GM23338 (cell line): Measurements from ENCODE around the gene ARF6. TPM values are rescaled to one million over a fixed set of nuclear protein-coding genes. Genes with fewer than 3 reads are reported as not detected.

Source experiments
- ATAC-seq: fragments of 200-7000 bp; cut with Tn5 transposase; 3 replicates; pipeline ENCODE4 v1.9.1; 2020
- DNase-seq: peaks from one replicate; pipeline ENCODE4 v3.0.0-alpha.2; 2015; ENCODE audit warnings: low spot score
- H2AFZ ChIP-seq: fragments of 200-600 bp; sonication (generic); 2 replicates; pipeline ENCODE4 v1.8.0; 2016; ENCODE audit warnings: antibody characterized with exemption, mild to moderate bottlenecking, moderate library complexity
- H3F3A ChIP-seq: fragments of 200-600 bp; sonication (generic); replicated peaks from 2 replicates; pipeline ENCODE4 v1.8.0; 2017; ENCODE audit warnings: antibody characterized with exemption, mixed run types, low read depth
- H3K27ac ChIP-seq: fragments of 200-600 bp; sonication (generic); 2 replicates; pipeline ENCODE4 v1.6.1; 2016; ENCODE audit warnings: low read depth
- H3K27me3 ChIP-seq: fragments of 200-600 bp; sonication (generic); 2 replicates; pipeline ENCODE4 v1.8.0; 2016; ENCODE audit warnings: mild to moderate bottlenecking, mixed run types, moderate library complexity; ENCODE audit not compliant: insufficient read depth
- H3K36me3 ChIP-seq: fragments of 200-600 bp; sonication (generic); 2 replicates; pipeline ENCODE4 v1.8.0; 2016; ENCODE audit warnings: mild to moderate bottlenecking; ENCODE audit not compliant: insufficient read depth
- H3K4me1 ChIP-seq: fragments of 200-600 bp; sonication (generic); 2 replicates; pipeline ENCODE4 v1.8.0; 2016; ENCODE audit warnings: mild to moderate bottlenecking, moderate library complexity; ENCODE audit not compliant: insufficient read depth
- H3K4me2 ChIP-seq: fragments of 200-600 bp; sonication (generic); 2 replicates; pipeline ENCODE4 v1.7.1; 2017; ENCODE audit warnings: mixed run types
- H3K4me3 ChIP-seq: fragments of 200-600 bp; sonication (generic); 2 replicates; pipeline ENCODE4 v1.6.1; 2016; ENCODE audit warnings: mixed run types
- H3K79me2 ChIP-seq: fragments of 200-600 bp; sonication (generic); replicated peaks from 2 replicates; pipeline ENCODE4 v1.8.0; 2017; ENCODE audit warnings: mild to moderate bottlenecking; ENCODE audit not compliant: insufficient read depth
- H3K9me2 ChIP-seq: fragments of 200-600 bp; sonication (generic); 2 replicates; pipeline ENCODE4 v1.8.0; 2017; ENCODE audit not compliant: insufficient read depth
- H4K20me1 ChIP-seq: fragments of 200-600 bp; sonication (generic); replicated peaks from 2 replicates; pipeline ENCODE4 v1.8.0; 2017; ENCODE audit warnings: mild to moderate bottlenecking; ENCODE audit not compliant: insufficient read depth
- H3K27ac Mint-ChIP-seq: 2 replicates; pipeline ENCODE4 v1.8.0; 2020; ENCODE audit warnings: inconsistent platforms, mild to moderate bottlenecking, moderate library complexity, mixed read lengths
- H3K27me3 Mint-ChIP-seq: 3 replicates; pipeline ENCODE4 v1.8.0; 2022; ENCODE audit warnings: low read depth, mild to moderate bottlenecking, moderate library complexity, mixed read lengths, inconsistent platforms; ENCODE audit not compliant: insufficient read depth, poor library complexity
- H3K36me3 Mint-ChIP-seq: 3 replicates; pipeline ENCODE4 v1.8.0; 2021; ENCODE audit warnings: low read depth, mild to moderate bottlenecking, inconsistent platforms, moderate library complexity, mixed read lengths
- H3K4me1 Mint-ChIP-seq: 3 replicates; pipeline ENCODE4 v1.8.0; 2020; ENCODE audit warnings: mild to moderate bottlenecking, inconsistent platforms, mixed read lengths
- H3K4me3 Mint-ChIP-seq: 3 replicates; pipeline ENCODE4 v1.8.0; 2021; ENCODE audit warnings: moderate library complexity, mild to moderate bottlenecking, inconsistent platforms, mixed read lengths
- H3K9me3 Mint-ChIP-seq: 3 replicates; pipeline ENCODE4 v1.8.0; 2020; ENCODE audit warnings: moderate library complexity, mild to moderate bottlenecking, inconsistent platforms, mixed read lengths
- CREB1 ChIP-seq: fragments of 250-450 bp; sonication (Bioruptor Pico); IDR thresholded peaks from 2 replicates; pipeline ENCODE4 v1.5.0; 2020; ENCODE audit warnings: low read depth, mild to moderate bottlenecking, moderate library complexity
- JUNB ChIP-seq: IDR thresholded peaks from one replicate; pipeline ENCODE4 v1.6.1; 2016; ENCODE audit warnings: antibody characterized with exemption; ENCODE audit not compliant: unreplicated experiment
- POLR2AphosphoS5 ChIP-seq: IDR thresholded peaks from 2 replicates; pipeline ENCODE4 v1.6.1; 2016; ENCODE audit warnings: antibody characterized with exemption, low read depth
- STAT1 ChIP-seq: IDR thresholded peaks from one replicate; pipeline ENCODE4 v1.6.1; 2016; ENCODE audit warnings: antibody characterized with exemption; ENCODE audit not compliant: unreplicated experiment
- ZNF114 ChIP-seq: fragments of 250-450 bp; sonication (Bioruptor Pico); IDR thresholded peaks from 2 replicates; pipeline ENCODE4 v1.5.0; 2020; ENCODE audit warnings: mild to moderate bottlenecking, moderate library complexity
- polyA plus RNA-seq: library from polyadenylated mRNA; unstranded; fragments of >200 nt; fragmentation: Nextera tagmentation; extraction: Ambion mirVana; gene quantifications from 2 replicates; pipeline ENCODE4 v1.2.1, GENCODE V29; 2016
- total RNA-seq: library from RNA; depleted of rRNA; stranded (reverse); fragments of >200 nt; shearing (Covaris generic); gene quantifications from 2 replicates; pipeline ENCODE4 v1.2.3, GENCODE V29; 2014
- TF ChIP-seq, protein P1 (sequence below): fragments of 250-450 bp; sonication (Bioruptor Pico); IDR thresholded peaks from 2 replicates; pipeline ENCODE4 v1.5.0; 2020; ENCODE audit warnings: mild to moderate bottlenecking, moderate library complexity
- TF ChIP-seq, protein P2 (sequence below), 2 experiments: fragments of 200-600 bp in 1 of 2; sonication (generic) in 1 of 2; conservative IDR thresholded peaks; 2 replicates each; pipeline versions ENCODE4 v1.5.1 to v1.6.1; 2016 to 2017; ENCODE audit warnings: antibody characterized with exemption in 2 of 2, low read depth in 2 of 2, mild to moderate bottlenecking in 2 of 2, moderate library complexity in 1 of 2
- TF ChIP-seq, protein P3 (sequence below): IDR thresholded peaks from 2 replicates; pipeline ENCODE4 v1.6.1; 2016; ENCODE audit warnings: antibody characterized with exemption
- TF ChIP-seq, protein P4 (sequence below): IDR thresholded peaks from one replicate; pipeline ENCODE4 v1.6.1; 2018; ENCODE audit warnings: antibody characterized with exemption; ENCODE audit not compliant: unreplicated experiment

The ARF6 gene
- total and polyA plus RNA-seq, 2 experiments from 2014 or later = 47.8 to 73.1 TPM

DNA sequence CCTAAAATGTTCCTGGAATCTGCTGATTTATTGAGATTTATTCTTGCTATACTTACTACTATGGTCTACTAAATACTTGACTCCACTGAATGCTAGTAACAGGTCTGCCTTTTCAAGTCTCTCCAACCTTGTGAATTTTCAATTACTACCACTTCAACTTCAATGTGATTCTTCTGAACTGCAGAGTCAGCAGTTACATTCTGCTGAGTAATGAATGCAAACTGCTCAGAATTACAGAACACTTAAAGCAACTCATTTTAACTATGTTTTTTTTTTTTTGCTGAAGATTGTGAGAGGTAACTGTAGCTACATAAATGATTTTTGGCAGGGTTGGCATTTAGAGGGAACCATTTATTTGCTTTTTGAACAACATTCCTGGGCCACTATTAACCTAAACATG is 41.8 kb downstream of the ARF6 start:
- no peak overlapping the region for H3K4me3 Mint-ChIP-seq
- DNase-seq (no peak), ATAC-seq (no peak)
- no peak for TF ChIP-seq JUNB
- TF ChIP-seq, protein P1, sequence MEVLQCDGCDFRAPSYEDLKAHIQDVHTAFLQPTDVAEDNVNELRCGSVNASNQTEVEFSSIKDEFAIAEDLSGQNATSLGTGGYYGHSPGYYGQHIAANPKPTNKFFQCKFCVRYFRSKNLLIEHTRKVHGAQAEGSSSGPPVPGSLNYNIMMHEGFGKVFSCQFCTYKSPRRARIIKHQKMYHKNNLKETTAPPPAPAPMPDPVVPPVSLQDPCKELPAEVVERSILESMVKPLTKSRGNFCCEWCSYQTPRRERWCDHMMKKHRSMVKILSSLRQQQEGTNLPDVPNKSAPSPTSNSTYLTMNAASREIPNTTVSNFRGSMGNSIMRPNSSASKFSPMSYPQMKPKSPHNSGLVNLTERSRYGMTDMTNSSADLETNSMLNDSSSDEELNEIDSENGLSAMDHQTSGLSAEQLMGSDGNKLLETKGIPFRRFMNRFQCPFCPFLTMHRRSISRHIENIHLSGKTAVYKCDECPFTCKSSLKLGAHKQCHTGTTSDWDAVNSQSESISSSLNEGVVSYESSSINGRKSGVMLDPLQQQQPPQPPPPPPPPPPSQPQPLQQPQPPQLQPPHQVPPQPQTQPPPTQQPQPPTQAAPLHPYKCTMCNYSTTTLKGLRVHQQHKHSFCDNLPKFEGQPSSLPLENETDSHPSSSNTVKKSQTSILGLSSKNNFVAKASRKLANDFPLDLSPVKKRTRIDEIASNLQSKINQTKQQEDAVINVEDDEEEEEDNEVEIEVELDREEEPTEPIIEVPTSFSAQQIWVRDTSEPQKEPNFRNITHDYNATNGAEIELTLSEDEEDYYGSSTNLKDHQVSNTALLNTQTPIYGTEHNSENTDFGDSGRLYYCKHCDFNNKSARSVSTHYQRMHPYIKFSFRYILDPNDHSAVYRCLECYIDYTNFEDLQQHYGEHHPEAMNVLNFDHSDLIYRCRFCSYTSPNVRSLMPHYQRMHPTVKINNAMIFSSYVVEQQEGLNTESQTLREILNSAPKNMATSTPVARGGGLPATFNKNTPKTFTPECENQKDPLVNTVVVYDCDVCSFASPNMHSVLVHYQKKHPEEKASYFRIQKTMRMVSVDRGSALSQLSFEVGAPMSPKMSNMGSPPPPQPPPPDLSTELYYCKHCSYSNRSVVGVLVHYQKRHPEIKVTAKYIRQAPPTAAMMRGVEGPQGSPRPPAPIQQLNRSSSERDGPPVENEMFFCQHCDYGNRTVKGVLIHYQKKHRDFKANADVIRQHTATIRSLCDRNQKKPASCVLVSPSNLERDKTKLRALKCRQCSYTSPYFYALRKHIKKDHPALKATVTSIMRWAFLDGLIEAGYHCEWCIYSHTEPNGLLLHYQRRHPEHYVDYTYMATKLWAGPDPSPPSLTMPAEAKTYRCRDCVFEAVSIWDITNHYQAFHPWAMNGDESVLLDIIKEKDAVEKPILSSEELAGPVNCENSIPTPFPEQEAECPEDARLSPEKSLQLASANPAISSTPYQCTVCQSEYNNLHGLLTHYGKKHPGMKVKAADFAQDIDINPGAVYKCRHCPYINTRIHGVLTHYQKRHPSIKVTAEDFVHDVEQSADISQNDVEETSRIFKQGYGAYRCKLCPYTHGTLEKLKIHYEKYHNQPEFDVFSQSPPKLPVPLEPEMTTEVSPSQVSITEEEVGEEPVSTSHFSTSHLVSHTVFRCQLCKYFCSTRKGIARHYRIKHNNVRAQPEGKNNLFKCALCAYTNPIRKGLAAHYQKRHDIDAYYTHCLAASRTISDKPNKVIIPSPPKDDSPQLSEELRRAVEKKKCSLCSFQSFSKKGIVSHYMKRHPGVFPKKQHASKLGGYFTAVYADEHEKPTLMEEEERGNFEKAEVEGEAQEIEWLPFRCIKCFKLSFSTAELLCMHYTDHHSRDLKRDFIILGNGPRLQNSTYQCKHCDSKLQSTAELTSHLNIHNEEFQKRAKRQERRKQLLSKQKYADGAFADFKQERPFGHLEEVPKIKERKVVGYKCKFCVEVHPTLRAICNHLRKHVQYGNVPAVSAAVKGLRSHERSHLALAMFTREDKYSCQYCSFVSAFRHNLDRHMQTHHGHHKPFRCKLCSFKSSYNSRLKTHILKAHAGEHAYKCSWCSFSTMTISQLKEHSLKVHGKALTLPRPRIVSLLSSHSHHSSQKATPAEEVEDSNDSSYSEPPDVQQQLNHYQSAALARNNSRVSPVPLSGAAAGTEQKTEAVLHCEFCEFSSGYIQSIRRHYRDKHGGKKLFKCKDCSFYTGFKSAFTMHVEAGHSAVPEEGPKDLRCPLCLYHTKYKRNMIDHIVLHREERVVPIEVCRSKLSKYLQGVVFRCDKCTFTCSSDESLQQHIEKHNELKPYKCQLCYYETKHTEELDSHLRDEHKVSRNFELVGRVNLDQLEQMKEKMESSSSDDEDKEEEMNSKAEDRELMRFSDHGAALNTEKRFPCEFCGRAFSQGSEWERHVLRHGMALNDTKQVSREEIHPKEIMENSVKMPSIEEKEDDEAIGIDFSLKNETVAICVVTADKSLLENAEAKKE (CRISPR knock-in tag) = no peak
- H3K27ac Mint-ChIP-seq = no peak overlapping the region
- Histone ChIP-seq H3K4me3 (no peak overlapping the region), H3K4me2 (no peak overlapping the region), H3K9me2 (no peaks in the 10 kb centered on the region; the same call in 1 of the 2 replicates), H3F3A (no peaks in the 10 kb centered on the region), H3K36me3 (no peaks in the 10 kb centered on the region; the same call in 1 of the 2 replicates), H4K20me1 (no peaks in the 10 kb centered on the region), H3K79me2 (no peaks in the 10 kb centered on the region), H3K4me1 (peaks cover 7% of the 10 kb centered on the region; the same call in 1 of the 2 replicates), H3K27me3 (no peaks in the 10 kb centered on the region), H3K27ac (no peak overlapping the region), H2AFZ (no peak overlapping the region)
- H3K27me3 Mint-ChIP-seq = peaks cover 6% of the 10 kb centered on the region
- H3K9me3 Mint-ChIP-seq = peaks cover 39% of the 10 kb centered on the region
- peaks cover 17% of the 10 kb centered on the region for H3K36me3 Mint-ChIP-seq
- H3K4me1 Mint-ChIP-seq = peaks cover 4% of the 10 kb centered on the region

DNA sequence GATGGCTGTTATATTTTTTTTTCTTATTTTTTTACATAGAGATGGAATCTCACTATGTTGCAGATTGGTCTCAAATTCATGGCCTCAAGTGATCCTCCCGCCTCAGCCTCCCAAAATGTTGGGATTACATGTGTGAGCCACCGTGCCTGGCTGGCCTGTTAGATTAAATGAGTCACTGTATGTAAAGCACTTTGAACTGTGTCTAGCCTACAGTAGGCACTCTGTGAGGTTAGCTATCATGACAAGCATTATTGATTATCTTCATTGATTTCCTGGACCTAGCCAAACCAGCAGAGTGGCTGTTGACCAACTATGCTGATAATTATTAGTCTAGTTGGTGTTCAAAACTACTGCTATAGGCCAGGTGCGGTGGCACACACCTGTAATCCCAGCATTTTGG is 42.6 kb downstream of the ARF6 start:
- TF ChIP-seq POLR2AphosphoS5 = no peak
- no peak for TF ChIP-seq JUNB
- TF ChIP-seq, protein P2, sequence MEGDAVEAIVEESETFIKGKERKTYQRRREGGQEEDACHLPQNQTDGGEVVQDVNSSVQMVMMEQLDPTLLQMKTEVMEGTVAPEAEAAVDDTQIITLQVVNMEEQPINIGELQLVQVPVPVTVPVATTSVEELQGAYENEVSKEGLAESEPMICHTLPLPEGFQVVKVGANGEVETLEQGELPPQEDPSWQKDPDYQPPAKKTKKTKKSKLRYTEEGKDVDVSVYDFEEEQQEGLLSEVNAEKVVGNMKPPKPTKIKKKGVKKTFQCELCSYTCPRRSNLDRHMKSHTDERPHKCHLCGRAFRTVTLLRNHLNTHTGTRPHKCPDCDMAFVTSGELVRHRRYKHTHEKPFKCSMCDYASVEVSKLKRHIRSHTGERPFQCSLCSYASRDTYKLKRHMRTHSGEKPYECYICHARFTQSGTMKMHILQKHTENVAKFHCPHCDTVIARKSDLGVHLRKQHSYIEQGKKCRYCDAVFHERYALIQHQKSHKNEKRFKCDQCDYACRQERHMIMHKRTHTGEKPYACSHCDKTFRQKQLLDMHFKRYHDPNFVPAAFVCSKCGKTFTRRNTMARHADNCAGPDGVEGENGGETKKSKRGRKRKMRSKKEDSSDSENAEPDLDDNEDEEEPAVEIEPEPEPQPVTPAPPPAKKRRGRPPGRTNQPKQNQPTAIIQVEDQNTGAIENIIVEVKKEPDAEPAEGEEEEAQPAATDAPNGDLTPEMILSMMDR (conservative IDR thresholded peaks at IDR 0.05; ENCODE audit: low read depth in 2 of 2) = no peak
- TF ChIP-seq, protein P3, sequence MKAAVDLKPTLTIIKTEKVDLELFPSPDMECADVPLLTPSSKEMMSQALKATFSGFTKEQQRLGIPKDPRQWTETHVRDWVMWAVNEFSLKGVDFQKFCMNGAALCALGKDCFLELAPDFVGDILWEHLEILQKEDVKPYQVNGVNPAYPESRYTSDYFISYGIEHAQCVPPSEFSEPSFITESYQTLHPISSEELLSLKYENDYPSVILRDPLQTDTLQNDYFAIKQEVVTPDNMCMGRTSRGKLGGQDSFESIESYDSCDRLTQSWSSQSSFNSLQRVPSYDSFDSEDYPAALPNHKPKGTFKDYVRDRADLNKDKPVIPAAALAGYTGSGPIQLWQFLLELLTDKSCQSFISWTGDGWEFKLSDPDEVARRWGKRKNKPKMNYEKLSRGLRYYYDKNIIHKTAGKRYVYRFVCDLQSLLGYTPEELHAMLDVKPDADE = no peak
- TF ChIP-seq STAT1 = no peak
- TF ChIP-seq ZNF114 = no peak
- TF ChIP-seq, protein P4, sequence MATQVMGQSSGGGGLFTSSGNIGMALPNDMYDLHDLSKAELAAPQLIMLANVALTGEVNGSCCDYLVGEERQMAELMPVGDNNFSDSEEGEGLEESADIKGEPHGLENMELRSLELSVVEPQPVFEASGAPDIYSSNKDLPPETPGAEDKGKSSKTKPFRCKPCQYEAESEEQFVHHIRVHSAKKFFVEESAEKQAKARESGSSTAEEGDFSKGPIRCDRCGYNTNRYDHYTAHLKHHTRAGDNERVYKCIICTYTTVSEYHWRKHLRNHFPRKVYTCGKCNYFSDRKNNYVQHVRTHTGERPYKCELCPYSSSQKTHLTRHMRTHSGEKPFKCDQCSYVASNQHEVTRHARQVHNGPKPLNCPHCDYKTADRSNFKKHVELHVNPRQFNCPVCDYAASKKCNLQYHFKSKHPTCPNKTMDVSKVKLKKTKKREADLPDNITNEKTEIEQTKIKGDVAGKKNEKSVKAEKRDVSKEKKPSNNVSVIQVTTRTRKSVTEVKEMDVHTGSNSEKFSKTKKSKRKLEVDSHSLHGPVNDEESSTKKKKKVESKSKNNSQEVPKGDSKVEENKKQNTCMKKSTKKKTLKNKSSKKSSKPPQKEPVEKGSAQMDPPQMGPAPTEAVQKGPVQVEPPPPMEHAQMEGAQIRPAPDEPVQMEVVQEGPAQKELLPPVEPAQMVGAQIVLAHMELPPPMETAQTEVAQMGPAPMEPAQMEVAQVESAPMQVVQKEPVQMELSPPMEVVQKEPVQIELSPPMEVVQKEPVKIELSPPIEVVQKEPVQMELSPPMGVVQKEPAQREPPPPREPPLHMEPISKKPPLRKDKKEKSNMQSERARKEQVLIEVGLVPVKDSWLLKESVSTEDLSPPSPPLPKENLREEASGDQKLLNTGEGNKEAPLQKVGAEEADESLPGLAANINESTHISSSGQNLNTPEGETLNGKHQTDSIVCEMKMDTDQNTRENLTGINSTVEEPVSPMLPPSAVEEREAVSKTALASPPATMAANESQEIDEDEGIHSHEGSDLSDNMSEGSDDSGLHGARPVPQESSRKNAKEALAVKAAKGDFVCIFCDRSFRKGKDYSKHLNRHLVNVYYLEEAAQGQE = no peak
- no peak for TF ChIP-seq CREB1 (CRISPR knock-in tag)
- no peaks in the 10 kb centered on the region for H4K20me1 ChIP-seq
- Mint-ChIP-seq H3K4me1 (peaks cover 4% of the 10 kb centered on the region), H3K27ac (no peak overlapping the region), H3K4me3 (no peak overlapping the region), H3K36me3 (peaks cover 17% of the 10 kb centered on the region), H3K27me3 (peaks cover 6% of the 10 kb centered on the region), H3K9me3 (peaks cover 40% of the 10 kb centered on the region)
- no peak overlapping the region for H3K27ac ChIP-seq
- H3K36me3 ChIP-seq = no peaks in the 10 kb centered on the region; the same call in 1 of the 2 replicates
- no peaks in the 10 kb centered on the region; the same call in 1 of the 2 replicates for H3K9me2 ChIP-seq
- H3K4me3 ChIP-seq = no peak overlapping the region
- DNase-seq = no peak
- no peak overlapping the region; the same call in 1 of the 2 replicates for H2AFZ ChIP-seq
- no peak overlapping the region for H3K4me2 ChIP-seq
- no peaks in the 10 kb centered on the region for H3K79me2 ChIP-seq
- no peaks in the 10 kb centered on the region for H3F3A ChIP-seq
- H3K27me3 ChIP-seq = no peaks in the 10 kb centered on the region
- ATAC-seq = no peak
- H3K4me1 ChIP-seq = peaks cover 7% of the 10 kb centered on the region; the same call in 1 of the 2 replicates
